PC-9 (cell line): ENCODE measurements around the gene TBC1D2.

Experiments used
- CTCF ChIP-seq: fragments of 200-600 bp; sonication (generic); conservative IDR thresholded peaks from 2 replicates; pipeline ENCODE4 v1.6.1; 2017; ENCODE audit warnings: mixed run types, antibody characterized with exemption, mild to moderate bottlenecking, moderate library complexity
- EZH2 ChIP-seq: fragments of 200-600 bp; sonication (generic); IDR thresholded peaks from 2 replicates; pipeline ENCODE4 v1.8.0; 2017; ENCODE audit warnings: antibody characterized with exemption, low read depth

GRCh38 chr9:98248737-98249474 lies 6.5 kb downstream of the TBC1D2 start:
- TF ChIP-seq CTCF (no peak), EZH2 (no peak)
